ENCODE results near the gene LCE5A.

- no peak for TF ChIP-seq POLR2A (IDR thresholded peaks at IDR 0.05; ENCODE audit: borderline replicate concordance, extremely low read depth, insufficient read depth, insufficient read length)
- no peak for TF ChIP-seq CEBPB (IDR thresholded peaks at IDR 0.05; ENCODE audit: low read depth)
- TF ChIP-seq FOSL1 (IDR thresholded peaks at IDR 0.05; ENCODE audit: low read depth): no peak
- TF ChIP-seq CTCF (IDR thresholded peaks at IDR 0.05 in 2 of 3, conservative IDR thresholded peaks at IDR 0.05 in 1 of 3; ENCODE audit: borderline replicate concordance in 1 of 3, insufficient read depth in 1 of 3, low read depth in 2 of 3, low read length in 2 of 3): no peak
- TF ChIP-seq SRF (IDR thresholded peaks at IDR 0.05; ENCODE audit: low read depth): no peak
- TF ChIP-seq REST (IDR thresholded peaks at IDR 0.05; ENCODE audit: low read depth): no peak
These were observed 9.2 kb downstream of the LCE5A start for GRCh38 chr1:152519851-152520250.
